GM18508 (cell line): ENCODE results near the gene MSN.
"Not testable (repeated sequence)": the region's sequence is repeated elsewhere in the genome, so short reads cannot be mapped to it uniquely, and the experiment has no call there.

Experiments used
- ATAC-seq: cut with Tn5 transposase; IDR thresholded peaks from one replicate; pipeline ENCODE4 v1.9.1; 2021; ENCODE audit warnings: moderate number of reproducible peaks; ENCODE audit not compliant: insufficient read depth, unreplicated experiment

MSN gene

GRCh38 chrX:65707151-65707550, 39.7 kb downstream of the MSN start:
- ATAC-seq, result no peak

- ATAC-seq, result no peak
Observed at GRCh38 chrX:65712005-65712806, 44.8 kb downstream of the MSN start.

GRCh38 chrX:65718538-65718937, 51.1 kb downstream of the MSN start:
- ATAC-seq, result no peak

- ATAC-seq, result no peak
Observed at GRCh38 chrX:65720381-65720964, 53.0 kb downstream of the MSN start.

- peak; percentile 74 for ATAC-seq
Observed at GRCh38 chrX:65723706-65724105, 56.3 kb downstream of the MSN start.

- ATAC-seq, result no peak
Observed at GRCh38 chrX:65726715-65727114, 59.3 kb downstream of the MSN start.

GRCh38 chrX:65731684-65732289, 64.3 kb downstream of the MSN start:
- ATAC-seq, result no peak

GRCh38 chrX:65740909-65741308, 73.5 kb downstream of the MSN start:
- no peak for ATAC-seq

- ATAC-seq, result no peak
Observed at GRCh38 chrX:65741823-65742222, 74.4 kb downstream of the MSN start.

GRCh38 chrX:65744965-65745364, 77.5 kb downstream of the MSN start:
- ATAC-seq, result no peak

GRCh38 chrX:65745427-65745826, 78.0 kb downstream of the MSN start:
- ATAC-seq, result no peak

- no peak for ATAC-seq
Observed at GRCh38 chrX:65745992-65746391, 78.5 kb downstream of the MSN start.

GRCh38 chrX:65750674-65751469, 83.4 kb downstream of the MSN start:
- ATAC-seq, result peak; percentile 81

- no peak for ATAC-seq
Observed at GRCh38 chrX:65751519-65751918, 84.1 kb downstream of the MSN start.

- ATAC-seq, result no peak
Observed at GRCh38 chrX:65752294-65752693, 84.8 kb downstream of the MSN start.

- ATAC-seq, result no peak
Observed at GRCh38 chrX:65755786-65756185, 88.3 kb downstream of the MSN start.

- ATAC-seq, result no peak
Observed at GRCh38 chrX:65757943-65758342, 90.5 kb downstream of the MSN start.

GRCh38 chrX:65758505-65758904, 91.1 kb downstream of the MSN start:
- ATAC-seq, result no peak

- ATAC-seq, result not testable (repeated sequence)
Observed at GRCh38 chrX:65759525-65759924, 92.1 kb downstream of the MSN start.

- ATAC-seq, result no peak
Observed at GRCh38 chrX:65769564-65770292, 102.3 kb downstream of the MSN start.
